WTC11 (cell line): ENCODE data around the gene FFAR1. TPM values are rescaled to one million over a fixed set of nuclear protein-coding genes. Genes with fewer than 3 reads are reported as not detected.

Experiments used
- ATAC-seq: fragments of 200-7000 bp; cut with Tn5 transposase; 2 replicates; pipeline ENCODE4 v1.10.0; 2021; ENCODE audit warnings: mild to moderate bottlenecking, moderate library complexity
- CTCF ChIA-PET: fragments of 300-600 bp; sonication (Branson Sonifier 250); formaldehyde crosslinking; loops from one replicate; lab custom pipeline; 2021; ENCODE audit warnings: antibody characterized with exemption; lab: Charles Lee
- POLR2A ChIA-PET: fragments of 350-600 bp; sonication (Branson Sonifier 250); formaldehyde crosslinking; loops from one replicate; lab custom pipeline; 2021; ENCODE audit warnings: antibody characterized with exemption; lab: Charles Lee
- DNase-seq: peaks from one replicate; pipeline ENCODE4 v3.0.0; 2021; ENCODE audit warnings: low spot score
- H3K27ac Mint-ChIP-seq: 2 replicates; pipeline ENCODE4 v1.8.0; 2021; ENCODE audit warnings: mixed read lengths
- H3K27me3 Mint-ChIP-seq: 2 replicates; pipeline ENCODE4 v1.8.0; 2021; ENCODE audit warnings: low read depth, mild to moderate bottlenecking, moderate library complexity, mixed read lengths
- H3K36me3 Mint-ChIP-seq: 2 replicates; pipeline ENCODE4 v1.8.0; 2021; ENCODE audit warnings: mixed read lengths
- H3K4me1 Mint-ChIP-seq: 2 replicates; pipeline ENCODE4 v1.8.0; 2022; ENCODE audit warnings: mixed read lengths
- H3K4me3 Mint-ChIP-seq: 2 replicates; pipeline ENCODE4 v1.8.0; 2021; ENCODE audit warnings: mild to moderate bottlenecking, moderate library complexity, mixed read lengths
- H3K9me3 Mint-ChIP-seq: 2 replicates; pipeline ENCODE4 v1.8.0; 2021; ENCODE audit warnings: mixed read lengths
- AR ChIP-seq: fragments of 250-450 bp; sonication (Bioruptor Pico); IDR thresholded peaks from 2 replicates; pipeline ENCODE4 v1.9.0; 2021; ENCODE audit warnings: mild to moderate bottlenecking
- ARID4B ChIP-seq: sonication (generic); formaldehyde crosslinking; IDR thresholded peaks from 2 replicates; pipeline ENCODE4 v1.8.0; 2023; ENCODE audit warnings: missing genetic modification reagents, mild to moderate bottlenecking, borderline replicate concordance
- ATF1 ChIP-seq: sonication (generic); formaldehyde crosslinking; IDR thresholded peaks from 2 replicates; pipeline ENCODE4 v1.8.1; 2023; ENCODE audit warnings: mild to moderate bottlenecking, moderate library complexity, missing genetic modification reagents
- CREB1 ChIP-seq: sonication (generic); formaldehyde crosslinking; IDR thresholded peaks from 2 replicates; pipeline ENCODE4 v1.8.0; 2023; ENCODE audit warnings: mild to moderate bottlenecking, missing genetic modification reagents
- ESRRA ChIP-seq: sonication (generic); formaldehyde crosslinking; IDR thresholded peaks from 2 replicates; pipeline ENCODE4 v1.8.1; 2022; ENCODE audit warnings: mild to moderate bottlenecking, missing genetic modification reagents, borderline replicate concordance
- FOXP4 ChIP-seq: sonication (generic); formaldehyde crosslinking; IDR thresholded peaks from 2 replicates; pipeline ENCODE4 v1.8.0; 2022; ENCODE audit warnings: mild to moderate bottlenecking, missing genetic modification reagents
- GRHL2 ChIP-seq: fragments of 250-450 bp; sonication (Bioruptor Pico); IDR thresholded peaks from 2 replicates; pipeline ENCODE4 v1.8.0; 2022; ENCODE audit warnings: mild to moderate bottlenecking, moderate library complexity; ENCODE audit not compliant: insufficient replicate concordance, severe bottlenecking
- HMGXB4 ChIP-seq: sonication (generic); formaldehyde crosslinking; IDR thresholded peaks from 2 replicates; pipeline ENCODE4 v1.8.1; 2023; ENCODE audit warnings: mild to moderate bottlenecking, moderate library complexity, missing genetic modification reagents
- IRF2 ChIP-seq: sonication (generic); formaldehyde crosslinking; IDR thresholded peaks from 2 replicates; pipeline ENCODE4 v1.8.0; 2022; ENCODE audit warnings: low read depth, missing genetic modification reagents, borderline replicate concordance
- NFYB ChIP-seq: sonication (generic); formaldehyde crosslinking; conservative IDR thresholded peaks from 2 replicates; pipeline ENCODE4 v1.8.0; 2022; ENCODE audit warnings: low read depth, missing genetic modification reagents
- SP1 ChIP-seq: sonication (generic); formaldehyde crosslinking; conservative IDR thresholded peaks from 2 replicates; pipeline ENCODE4 v1.8.1; 2022; ENCODE audit warnings: missing genetic modification reagents
- TCF7 ChIP-seq: sonication (generic); formaldehyde crosslinking; IDR thresholded peaks from 2 replicates; pipeline ENCODE4 v1.8.0; 2022; ENCODE audit warnings: mild to moderate bottlenecking, low read depth, missing genetic modification reagents, moderate library complexity
- USF2 ChIP-seq: sonication (generic); formaldehyde crosslinking; IDR thresholded peaks from 2 replicates; pipeline ENCODE4 v1.8.1; 2023; ENCODE audit warnings: mild to moderate bottlenecking, missing genetic modification reagents, moderate library complexity
- ZNF121 ChIP-seq: sonication (generic); formaldehyde crosslinking; IDR thresholded peaks from 2 replicates; pipeline ENCODE4 v1.8.0; 2023; ENCODE audit warnings: missing genetic modification reagents
- ZNF532 ChIP-seq: fragments of 250-450 bp; sonication (Bioruptor Pico); IDR thresholded peaks from 2 replicates; pipeline ENCODE4 v1.9.0; 2021; ENCODE audit warnings: mild to moderate bottlenecking, borderline replicate concordance
- total RNA-seq: library from RNA; stranded (reverse); gene quantifications from 3 replicates; pipeline ENCODE4 v1.2.3, GENCODE V29; 2021
- TF ChIP-seq, protein P1 (sequence below): fragments of 250-450 bp; sonication (Bioruptor Pico); IDR thresholded peaks from 2 replicates; pipeline ENCODE4 v1.8.0; 2021; ENCODE audit warnings: mild to moderate bottlenecking

FFAR1 gene
- total RNA-seq, 1 experiment from 2014 or later: 0.07 TPM

DNA sequence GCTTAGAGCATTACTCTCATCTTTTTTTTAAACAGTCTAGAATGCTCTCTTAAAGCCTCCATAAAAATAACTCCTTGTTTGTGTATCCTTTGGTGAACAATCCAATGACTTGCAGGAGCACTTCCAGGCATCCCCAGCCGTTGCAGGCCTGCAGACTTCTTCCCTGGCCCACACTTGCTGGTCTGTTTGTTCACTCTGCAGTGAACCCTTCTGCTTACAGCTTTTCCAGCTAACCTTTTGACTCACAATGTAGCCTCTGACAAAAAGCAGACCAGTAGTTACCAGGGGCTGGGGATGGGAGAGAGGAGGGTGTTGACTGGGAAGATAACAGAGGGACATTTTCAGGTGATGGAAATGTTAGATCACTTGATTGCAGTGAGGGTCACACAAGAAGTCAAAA, 32.3 kb downstream of the FFAR1 start:
- Mint-ChIP-seq H3K4me3 (no peak overlapping the region), H3K9me3 (peaks cover 48% of the 10 kb centered on the region), H3K27ac (no peak overlapping the region), H3K4me1 (peaks cover 14% of the 10 kb centered on the region), H3K27me3 (peaks cover 27% of the 10 kb centered on the region), H3K36me3 (peaks cover 13% of the 10 kb centered on the region)
- TF ChIP-seq CREB1 (CRISPR knock-in tag): no peak
- TF ChIP-seq NFYB: no peak
- TF ChIP-seq GRHL2: no peak
- TF ChIP-seq IRF2: no peak
- no peak for TF ChIP-seq HMGXB4 (CRISPR knock-in tag)
- TF ChIP-seq ZNF121 (CRISPR knock-in tag): no peak
- TF ChIP-seq SP1 (CRISPR knock-in tag): no peak
- TF ChIP-seq ATF1: no peak
- TF ChIP-seq AR (CRISPR knock-in tag): no peak
- TF ChIP-seq USF2 (CRISPR knock-in tag): no peak
- TF ChIP-seq, protein P1, sequence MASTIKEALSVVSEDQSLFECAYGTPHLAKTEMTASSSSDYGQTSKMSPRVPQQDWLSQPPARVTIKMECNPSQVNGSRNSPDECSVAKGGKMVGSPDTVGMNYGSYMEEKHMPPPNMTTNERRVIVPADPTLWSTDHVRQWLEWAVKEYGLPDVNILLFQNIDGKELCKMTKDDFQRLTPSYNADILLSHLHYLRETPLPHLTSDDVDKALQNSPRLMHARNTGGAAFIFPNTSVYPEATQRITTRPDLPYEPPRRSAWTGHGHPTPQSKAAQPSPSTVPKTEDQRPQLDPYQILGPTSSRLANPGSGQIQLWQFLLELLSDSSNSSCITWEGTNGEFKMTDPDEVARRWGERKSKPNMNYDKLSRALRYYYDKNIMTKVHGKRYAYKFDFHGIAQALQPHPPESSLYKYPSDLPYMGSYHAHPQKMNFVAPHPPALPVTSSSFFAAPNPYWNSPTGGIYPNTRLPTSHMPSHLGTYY (CRISPR knock-in tag): no peak
- no peak for TF ChIP-seq ESRRA (CRISPR knock-in tag)
- no peak for TF ChIP-seq ARID4B (CRISPR knock-in tag)
- no peak for TF ChIP-seq TCF7
- no peak for TF ChIP-seq ZNF532 (CRISPR knock-in tag)
- TF ChIP-seq FOXP4 (CRISPR knock-in tag): no peak
- POLR2A ChIA-PET: no interaction called here
- DNase-seq (no peak), ATAC-seq (no peak)
- CTCF ChIA-PET: no interaction called here
